H54 (cell line): ENCODE data around the gene ATXN1.

ENCODE experiments used
- DNase-seq: peaks from one replicate; pipeline ENCODE4 v3.0.0; 2011; ENCODE audit warnings: low spot score, mixed read lengths; ENCODE audit not compliant: insufficient read length
- FAIRE-seq: peaks from 3 replicates; lab custom pipeline; 2011; peaks lifted over from hg19 to GRCh38; lab: Jason Lieb, UNC
- POLR2A ChIP-seq: IDR thresholded peaks from 2 replicates; pipeline ENCODE4 v1.6.1; 2011; ENCODE audit warnings: low read depth, mild to moderate bottlenecking, low read length

ATXN1 gene

DNA sequence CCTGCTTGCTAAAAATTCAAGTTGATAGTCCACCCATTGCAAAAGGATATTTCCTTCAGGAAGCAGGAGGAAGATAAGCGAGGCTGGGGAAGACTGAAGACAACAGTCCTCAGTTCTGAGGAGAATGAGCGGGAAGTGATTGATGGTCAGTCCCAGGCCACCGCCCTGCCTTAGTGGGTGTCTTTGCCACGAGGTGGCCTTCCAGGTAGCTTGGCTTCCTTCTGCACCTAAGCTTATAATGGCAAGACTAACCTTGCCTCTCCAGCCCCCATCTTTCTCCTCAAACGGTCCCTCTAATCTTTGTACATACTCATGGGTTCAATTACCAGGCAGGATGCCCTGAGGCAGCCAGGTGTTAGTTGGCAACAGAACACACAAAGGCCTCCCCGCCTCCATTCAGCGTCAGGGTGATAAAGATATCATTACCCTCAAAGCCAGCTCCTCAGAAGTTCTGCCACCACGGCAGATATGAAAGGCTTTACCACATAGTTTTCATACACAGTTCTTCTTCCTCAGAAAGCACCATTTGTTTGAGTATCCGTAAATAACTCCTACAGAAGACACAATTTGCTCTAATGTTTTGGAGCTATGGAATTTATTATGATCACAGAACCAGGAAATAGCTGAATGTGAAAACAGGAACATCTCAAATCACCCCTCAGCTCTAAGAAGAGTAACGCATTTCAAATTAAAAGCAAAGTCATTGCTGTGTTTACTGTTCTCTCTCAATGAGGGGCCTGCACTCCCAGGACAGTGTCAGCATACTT lies 249.4 kb downstream of the ATXN1 start:
- no peak for TF ChIP-seq POLR2A
- DNase-seq, result no peak
- no peak for FAIRE-seq

DNA sequence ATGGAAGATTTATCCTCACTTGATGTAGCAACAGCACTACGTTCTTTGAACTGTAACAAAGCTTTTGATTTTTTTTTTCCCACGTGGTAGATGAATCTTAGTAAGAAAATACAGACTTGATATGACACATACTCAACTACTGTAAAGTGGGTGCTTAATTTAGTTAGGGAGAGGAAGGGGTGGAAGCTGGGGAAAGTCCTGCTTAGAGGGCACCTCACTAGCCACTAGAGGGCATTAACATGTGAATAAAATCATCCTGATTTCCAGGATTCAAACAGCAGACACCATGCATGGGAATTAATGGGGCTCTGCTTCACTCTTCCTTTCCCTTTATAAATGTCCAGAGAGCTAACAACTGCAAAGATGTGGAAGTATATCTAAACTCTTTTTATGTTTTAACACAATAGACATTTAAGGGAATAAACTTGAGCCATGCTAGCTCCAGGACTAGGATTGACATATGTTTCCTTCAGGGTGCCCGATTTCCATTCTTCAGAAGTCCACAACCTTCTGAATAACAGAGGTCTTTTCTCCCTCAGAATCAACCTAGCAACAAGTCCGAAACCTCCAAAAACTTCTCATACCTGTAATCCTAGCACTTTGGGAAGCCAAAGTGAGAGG lies 250.1 kb downstream of the ATXN1 start:
- peak; percentile 5 for DNase-seq
- FAIRE-seq, result no peak
- TF ChIP-seq POLR2A, result no peak

DNA sequence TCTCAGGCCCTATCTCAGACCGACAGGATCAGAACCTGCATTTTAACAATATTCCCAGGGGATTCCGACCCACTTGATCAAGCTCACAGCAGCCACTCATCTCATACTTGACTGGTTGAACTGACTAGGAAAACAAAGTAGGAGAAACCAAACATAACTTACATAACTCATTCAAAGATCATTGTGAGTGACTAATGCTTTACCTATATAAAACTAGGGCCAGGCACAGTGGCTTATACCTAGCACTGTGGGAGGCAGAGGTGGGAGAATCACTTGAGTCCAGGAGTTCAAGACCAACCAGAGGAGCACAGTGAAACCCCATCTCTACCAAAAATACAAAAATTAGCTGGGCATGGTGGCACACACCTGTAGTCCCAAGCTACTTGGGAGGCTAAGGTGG lies 251.0 kb downstream of the ATXN1 start:
- no peak for TF ChIP-seq POLR2A
- no peak for FAIRE-seq
- no peak for DNase-seq

DNA sequence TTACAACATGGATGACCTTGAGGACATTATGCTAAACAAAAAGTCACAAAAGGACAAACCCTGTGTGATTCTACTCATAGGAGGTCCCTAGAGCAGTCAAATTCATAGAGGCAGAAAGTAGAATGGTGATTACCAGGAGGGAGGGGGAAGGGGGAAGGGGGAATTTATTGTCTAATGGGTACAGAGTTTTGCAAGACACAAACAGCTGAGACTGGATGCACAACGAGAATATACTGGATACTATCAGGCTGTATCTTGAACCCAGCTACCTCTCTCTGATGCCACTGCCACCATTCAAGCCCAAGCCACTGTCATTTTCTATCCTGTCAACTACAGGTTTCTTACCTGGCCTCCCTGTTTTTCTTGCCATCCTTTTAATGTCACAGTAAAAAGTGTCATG lies 252.3 kb downstream of the ATXN1 start:
- FAIRE-seq (no peak), DNase-seq (no peak)
- TF ChIP-seq POLR2A, result no peak

DNA sequence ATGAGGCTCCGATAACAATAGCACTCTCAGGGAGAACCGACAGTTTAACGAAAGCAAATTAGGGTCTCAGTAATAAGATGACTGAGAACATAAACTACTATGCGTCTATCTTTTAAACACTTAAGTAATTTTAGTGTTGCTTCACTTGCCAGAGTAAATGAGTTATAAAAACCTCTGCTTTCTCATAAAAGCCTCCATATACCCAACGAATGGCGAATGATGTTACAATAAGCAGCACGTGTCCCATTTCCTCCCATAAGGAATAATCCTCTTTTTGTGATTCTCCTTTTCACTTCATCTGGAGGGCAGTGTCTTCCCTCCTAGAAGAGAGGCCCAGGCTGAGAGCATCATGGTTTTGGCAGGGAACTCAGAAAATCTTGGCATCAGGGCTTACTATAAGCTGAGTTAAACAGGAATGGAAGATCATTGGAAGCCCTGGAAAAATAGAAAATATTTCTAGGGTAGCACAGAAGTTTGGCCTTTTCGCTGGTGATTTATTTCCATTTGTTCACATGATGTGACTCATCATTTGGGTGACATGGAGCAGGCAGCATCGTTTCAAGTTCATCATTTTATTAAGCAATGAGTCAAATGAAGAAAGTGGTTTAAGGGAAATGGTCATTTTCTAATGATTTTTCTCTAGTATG lies 255.4 kb downstream of the ATXN1 start:
- TF ChIP-seq POLR2A, result no peak
- DNase-seq (no peak), FAIRE-seq (no peak)

DNA sequence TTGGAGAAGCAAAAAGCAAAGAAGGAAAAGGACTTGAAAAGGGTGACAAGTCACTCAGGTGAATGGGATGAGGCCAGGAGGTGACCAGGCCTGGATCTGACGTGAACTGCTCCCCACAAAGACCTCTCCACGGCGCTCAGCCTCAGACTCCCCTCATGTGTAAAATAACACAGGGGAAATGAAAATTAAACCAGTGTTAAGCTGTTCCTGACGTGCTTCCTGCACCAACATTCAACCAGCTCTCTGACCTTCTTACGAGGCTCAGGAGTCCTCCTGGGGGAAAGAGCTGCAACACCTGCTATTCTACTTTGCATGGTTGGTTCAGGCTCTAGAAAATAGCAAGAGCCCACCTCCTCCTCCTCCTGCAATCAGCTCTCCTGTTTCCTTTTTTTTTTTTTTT lies 256.7 kb downstream of the ATXN1 start:
- no peak for TF ChIP-seq POLR2A
- no peak for DNase-seq
- FAIRE-seq, result no peak

DNA sequence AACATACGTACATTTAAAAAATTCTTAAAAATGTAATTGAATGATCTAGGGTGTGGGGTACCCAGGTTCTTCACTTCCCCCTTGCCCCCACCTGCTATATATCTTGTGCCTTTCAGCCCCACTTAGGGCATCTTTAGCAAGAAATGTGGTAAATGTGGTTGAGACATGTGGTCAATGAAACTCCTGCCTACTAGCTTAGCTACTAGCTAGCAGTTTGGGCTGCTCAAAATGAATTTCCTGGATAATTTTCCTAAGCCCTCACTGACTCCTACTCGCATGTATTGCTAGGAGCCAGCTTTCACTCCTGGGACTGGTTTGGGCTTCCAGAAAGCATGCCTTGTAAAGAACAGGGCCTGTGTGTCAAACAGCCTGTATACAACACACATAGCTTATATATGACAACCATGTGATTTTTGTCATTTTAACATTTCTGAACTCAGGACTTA lies 257.3 kb downstream of the ATXN1 start:
- TF ChIP-seq POLR2A, result no peak
- DNase-seq (no peak), FAIRE-seq (no peak)

DNA sequence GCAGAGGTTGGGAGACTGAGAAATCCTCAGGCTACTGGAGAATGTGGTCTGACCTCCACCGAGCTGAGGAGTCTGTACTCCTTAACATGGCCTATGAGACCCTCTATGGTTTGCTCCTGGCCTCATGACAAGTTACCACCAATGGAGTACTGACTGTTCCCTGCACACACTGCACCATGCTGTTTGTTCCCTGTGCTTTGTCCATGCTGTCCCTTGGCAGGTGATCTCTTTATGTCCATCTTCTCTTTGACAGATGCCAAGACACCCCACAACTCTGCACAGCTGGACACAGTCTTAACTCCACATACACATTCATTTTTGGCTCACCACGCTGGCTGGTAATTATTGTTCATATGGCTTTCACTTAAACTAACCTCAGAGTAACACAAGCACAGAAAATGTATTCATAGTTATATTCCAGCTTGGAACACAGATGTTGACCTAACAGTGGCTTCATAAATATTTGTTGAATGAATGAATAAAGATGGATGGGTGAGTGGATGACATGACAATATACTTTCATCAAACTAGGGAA lies 258.0 kb downstream of the ATXN1 start:
- TF ChIP-seq POLR2A, result no peak
- no peak for FAIRE-seq
- no peak for DNase-seq

DNA sequence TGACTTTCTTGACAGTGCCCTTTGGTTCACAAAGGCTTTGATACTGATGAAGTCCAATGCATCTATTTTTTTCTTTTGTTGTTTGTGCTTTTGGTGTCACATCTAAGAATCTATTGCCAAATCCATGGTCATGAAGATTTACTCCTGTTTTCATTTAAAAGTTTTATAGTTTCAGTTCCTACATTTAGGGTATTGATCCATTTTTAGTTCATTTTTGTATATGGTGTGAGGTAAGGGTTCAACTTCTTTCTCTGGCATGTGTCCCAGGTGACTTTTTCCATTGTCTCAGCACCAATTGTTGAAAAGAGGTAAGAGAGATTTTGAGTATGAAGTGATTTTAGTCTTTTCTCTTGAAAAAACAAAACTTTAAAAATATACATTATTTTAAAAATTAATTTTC lies 262.3 kb downstream of the ATXN1 start:
- DNase-seq (no peak), FAIRE-seq (no peak)
- no peak for TF ChIP-seq POLR2A

DNA sequence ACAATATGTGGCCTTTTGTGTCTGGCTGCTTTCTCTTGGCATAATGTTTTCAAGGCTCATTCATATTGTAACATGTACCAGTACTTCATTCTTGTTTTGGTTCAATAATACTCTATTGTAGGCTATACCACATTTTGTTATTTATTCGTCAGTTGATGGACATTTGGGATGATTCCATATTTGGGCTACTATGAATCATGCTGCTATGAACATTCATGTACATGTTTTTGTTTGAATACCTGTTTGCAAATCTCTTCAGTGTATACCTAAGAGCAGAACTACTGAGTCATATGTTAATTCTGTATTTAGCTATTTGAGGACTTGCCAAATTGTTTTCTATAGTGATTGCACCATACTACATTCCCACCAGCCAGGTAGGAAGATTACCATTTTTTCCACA lies 263.0 kb downstream of the ATXN1 start:
- FAIRE-seq, result no peak
- no peak for DNase-seq
- no peak for TF ChIP-seq POLR2A

DNA sequence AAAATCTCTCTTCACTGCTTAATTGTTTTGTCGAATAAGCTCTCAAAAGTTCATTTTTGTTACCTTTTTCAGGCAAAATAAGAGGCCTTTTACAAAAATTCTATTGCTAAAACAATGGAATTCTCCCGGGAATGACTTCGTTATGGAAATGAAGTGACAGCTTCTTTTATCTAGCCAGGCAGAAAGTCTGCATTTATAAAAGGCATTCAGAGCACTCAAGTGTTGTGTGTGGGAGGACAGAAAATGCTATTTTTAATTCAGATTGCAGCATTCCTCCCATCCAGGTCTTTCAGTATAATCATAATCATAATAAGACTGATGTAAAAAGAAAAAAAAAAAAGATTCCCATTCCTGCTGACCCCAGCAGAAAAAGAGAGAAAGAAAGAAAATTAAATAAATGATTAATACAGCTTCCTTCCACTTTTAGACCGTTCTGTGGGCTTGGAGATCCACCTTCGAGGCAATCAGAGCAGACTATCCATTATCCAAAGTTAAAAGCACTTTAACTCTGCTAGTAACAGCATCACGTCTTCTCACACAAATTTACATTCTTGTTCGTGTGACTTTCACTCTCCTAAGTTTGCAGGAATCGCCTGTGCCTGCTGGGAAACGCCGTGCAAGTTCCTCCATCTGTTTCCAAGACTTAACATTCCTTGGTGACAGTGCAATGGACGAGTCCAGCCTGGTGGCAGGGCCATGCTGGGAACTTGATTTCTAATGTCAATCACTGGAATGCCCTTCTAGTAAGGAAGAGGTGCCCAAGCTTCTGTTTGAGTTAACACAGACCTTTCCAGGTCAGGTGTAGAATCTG lies 264.1 kb downstream of the ATXN1 start:
- no peak for FAIRE-seq
- no peak for DNase-seq
- TF ChIP-seq POLR2A, result no peak

DNA sequence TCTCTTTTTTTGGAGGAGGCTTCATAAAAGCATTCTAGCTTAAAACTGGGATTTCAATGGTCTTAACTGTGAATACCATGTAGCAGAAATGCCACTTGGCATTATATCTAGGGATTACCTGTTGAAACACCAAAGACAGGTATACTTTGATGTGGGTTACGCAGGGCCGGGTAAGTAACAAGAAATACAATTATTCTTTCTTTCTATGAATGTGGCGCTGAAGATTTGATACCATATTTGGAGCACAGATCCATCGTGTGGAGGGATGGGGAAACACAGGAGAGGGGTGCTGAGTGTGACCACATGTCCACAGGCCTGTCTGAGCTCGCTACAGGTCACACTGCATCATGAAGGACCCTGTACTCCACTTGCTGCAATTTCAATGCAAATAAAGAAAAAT lies 265.1 kb downstream of the ATXN1 start:
- TF ChIP-seq POLR2A, result no peak
- FAIRE-seq (no peak), DNase-seq (no peak)

DNA sequence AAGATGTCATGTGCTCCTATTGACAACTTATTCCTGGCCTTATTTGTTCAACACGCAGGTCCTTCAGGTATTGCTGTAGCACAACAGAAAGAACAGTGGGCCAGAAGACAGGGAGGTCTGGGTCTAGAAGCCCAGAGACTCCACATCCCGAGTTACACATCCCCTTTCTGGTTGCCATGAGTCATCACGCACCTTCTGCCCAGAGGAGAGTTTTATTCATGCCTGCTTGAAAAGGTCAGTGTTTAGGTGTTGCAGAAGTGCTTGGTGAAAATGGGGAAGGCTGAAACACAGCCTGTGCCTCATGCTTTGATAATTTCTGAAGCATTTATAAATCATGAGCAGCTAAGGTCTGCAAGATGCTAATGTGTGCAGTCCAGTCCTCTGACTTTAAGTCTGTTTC lies 266.5 kb downstream of the ATXN1 start:
- DNase-seq (no peak), FAIRE-seq (no peak)
- no peak for TF ChIP-seq POLR2A
